Activated CD8-positive, alpha-beta memory T cell treated with anti-CD3 and anti-CD28 coated beads, Interleukin-2, amount 50 U/mL, for 24 hours (primary cell): ENCODE data around the gene PFN3.

Source experiments
- DNase-seq: peaks from one replicate; pipeline ENCODE4 v3.0.0-alpha.2; 2020; ENCODE audit errors: extremely low read depth

Gene PFN3

DNA sequence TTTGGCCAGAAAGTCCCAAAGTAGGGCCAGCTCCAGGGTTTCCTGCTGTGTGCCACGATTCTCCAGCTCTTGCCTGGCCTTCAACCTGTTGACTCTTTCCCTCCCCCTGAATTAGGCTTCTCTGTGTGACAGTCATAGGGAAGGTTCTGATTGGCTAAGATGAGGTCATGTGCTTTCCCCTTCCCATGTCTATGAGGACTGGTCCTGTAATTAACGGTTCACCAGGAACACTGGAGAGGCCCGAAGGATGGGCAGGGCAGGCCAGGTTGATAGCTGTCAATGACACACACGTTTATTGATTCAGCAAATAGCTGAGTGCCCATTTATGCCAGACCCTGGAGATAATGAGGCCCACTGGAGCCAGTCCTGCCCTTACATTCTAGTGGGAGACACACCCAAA lies 37.2 kb upstream of the PFN3 start:
- DNase-seq: no peak

DNA sequence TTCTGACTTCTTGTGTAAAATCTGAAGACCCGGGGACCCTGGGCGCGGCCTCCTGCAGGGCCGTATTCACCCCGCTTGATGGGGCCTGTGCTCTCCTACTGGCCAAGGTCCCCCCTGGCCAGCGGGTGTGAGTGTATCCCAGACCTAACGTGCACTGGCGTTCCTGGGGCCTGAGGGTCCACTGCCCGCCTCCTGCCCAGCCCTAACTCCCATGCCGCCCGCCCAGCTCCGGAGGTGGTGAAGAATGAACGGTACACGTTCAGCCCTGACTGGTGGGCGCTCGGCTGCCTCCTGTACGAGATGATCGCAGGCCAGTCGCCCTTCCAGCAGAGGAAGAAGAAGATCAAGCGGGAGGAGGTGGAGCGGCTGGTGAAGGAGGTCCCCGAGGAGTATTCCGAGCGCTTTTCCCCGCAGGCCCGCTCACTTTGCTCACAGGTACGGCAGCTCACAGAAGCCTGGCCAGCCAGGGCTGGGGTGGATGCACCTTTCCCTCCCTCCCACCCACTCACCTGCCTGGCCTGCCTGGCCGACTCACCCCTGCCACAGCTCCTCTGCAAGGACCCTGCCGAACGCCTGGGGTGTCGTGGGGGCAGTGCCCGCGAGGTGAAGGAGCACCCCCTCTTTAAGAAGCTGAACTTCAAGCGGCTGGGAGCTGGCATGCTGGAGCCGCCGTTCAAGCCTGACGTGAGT lies 35.5 kb upstream of the PFN3 start:
- DNase-seq: no peak

DNA sequence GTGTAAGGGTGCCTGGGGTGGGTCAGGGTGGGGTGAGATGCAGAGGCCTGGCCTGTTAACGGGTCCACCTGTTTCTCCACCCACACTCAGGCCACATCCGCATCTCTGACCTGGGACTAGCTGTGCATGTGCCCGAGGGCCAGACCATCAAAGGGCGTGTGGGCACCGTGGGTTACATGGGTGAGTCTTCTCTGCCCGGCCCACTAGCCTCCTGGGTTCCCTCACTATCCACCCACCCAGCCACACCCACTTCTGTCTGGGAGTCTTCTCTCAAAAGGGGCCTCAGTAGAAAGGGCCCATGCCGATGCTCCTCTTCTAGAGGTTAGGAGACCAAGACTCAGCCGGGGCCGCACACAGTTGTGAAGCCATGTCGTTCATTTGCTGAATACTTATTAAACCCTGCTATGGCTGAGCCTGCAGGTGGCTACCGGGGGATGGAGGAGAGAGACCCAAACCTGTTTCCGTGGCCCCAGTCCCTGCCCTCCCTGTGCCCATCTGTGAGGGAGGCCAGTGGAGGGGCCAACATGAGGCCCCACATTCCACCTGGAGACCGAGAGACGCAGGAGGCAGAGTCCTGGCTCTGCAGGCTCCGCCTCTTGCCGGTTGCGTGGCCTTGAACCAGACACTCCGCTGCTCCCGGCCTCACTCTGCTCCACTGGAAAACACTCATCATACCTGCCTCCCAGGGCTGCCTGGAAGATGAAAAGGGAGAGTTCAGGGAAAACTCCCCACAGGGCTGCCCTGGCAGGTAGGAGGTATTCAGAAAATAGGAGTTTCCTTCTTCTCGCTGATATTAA lies 34.7 kb upstream of the PFN3 start:
- no peak for DNase-seq

DNA sequence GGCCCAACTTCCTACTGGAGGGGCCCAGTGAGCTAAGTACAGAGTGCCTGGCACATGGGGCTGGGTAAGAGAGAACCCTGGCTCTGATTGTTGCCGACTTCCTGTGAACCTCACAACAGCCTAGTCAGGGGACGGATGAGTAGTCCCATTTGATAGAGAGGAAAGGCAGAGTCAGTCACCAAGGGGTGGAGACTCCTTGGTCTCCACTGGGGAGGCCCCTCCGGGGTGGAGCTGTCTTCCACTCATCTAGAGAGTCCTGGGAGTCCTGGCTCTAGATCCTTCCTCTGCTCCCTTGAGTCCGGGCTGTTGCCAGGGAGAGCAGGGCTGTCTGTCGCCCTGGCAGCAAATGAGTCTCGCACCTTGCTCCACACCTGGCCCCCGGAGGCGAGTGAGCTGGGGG lies 34.0 kb upstream of the PFN3 start:
- no peak for DNase-seq

DNA sequence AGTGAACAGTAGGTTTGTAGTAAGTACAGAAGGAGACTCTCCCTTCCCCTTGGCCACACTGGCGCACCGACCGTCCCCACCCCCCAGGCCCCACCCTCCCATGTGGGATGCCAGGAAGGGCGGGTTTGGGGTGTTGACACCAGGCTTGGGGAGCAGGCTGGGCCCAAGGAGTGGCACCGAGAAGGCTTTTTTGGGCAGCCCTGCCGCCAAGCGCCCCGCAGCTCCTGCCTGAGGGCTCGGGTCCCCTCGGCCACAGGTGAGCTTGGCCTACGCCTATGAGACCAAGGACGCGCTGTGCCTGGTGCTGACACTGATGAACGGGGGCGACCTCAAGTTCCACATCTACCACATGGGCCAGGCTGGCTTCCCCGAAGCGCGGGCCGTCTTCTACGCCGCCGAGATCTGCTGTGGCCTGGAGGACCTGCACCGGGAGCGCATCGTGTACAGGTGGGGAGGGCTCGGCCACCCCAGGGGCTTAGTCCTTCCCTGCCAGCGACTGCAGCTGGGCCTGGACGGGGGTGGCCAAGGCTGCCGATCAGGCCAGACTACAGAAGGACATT lies 33.3 kb upstream of the PFN3 start:
- DNase-seq: no peak

DNA sequence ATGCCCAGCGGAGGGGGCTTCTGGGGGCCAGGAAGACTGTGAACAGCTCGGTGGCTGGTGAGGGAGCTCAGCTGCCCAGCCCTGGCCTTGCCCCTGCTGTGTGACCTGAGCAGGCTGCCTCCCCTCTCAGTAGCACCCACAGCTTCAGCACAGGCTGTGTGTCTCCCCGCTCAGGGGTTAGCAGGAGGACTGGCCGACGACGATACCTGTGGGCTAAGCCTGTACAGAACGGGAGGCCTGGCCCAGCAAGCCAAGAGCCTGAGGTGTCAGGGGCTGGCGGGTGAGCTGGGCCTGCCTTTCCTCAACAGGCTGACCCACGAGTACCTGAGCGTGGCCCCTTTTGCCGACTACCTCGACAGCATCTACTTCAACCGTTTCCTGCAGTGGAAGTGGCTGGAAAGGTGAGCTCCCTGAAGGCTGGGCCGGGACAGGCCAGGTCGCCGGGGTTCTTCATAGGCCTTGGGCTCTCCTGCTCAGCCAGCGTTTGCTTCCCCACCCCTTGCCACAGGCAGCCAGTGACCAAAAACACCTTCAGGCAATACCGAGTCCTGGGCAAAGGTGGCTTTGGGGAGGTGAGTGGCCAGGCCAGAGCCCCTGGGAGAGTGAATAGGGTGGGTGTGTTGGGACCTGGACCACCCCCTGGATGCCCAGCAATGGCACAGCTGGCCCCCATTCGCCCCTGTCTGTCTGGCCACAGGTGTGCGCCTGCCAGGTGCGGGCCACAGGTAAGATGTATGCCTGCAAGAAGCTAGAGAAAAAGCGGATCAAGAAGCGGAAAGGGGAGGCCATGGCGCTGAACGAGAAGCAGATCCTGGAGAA lies 32.6 kb upstream of the PFN3 start:
- no peak for DNase-seq

DNA sequence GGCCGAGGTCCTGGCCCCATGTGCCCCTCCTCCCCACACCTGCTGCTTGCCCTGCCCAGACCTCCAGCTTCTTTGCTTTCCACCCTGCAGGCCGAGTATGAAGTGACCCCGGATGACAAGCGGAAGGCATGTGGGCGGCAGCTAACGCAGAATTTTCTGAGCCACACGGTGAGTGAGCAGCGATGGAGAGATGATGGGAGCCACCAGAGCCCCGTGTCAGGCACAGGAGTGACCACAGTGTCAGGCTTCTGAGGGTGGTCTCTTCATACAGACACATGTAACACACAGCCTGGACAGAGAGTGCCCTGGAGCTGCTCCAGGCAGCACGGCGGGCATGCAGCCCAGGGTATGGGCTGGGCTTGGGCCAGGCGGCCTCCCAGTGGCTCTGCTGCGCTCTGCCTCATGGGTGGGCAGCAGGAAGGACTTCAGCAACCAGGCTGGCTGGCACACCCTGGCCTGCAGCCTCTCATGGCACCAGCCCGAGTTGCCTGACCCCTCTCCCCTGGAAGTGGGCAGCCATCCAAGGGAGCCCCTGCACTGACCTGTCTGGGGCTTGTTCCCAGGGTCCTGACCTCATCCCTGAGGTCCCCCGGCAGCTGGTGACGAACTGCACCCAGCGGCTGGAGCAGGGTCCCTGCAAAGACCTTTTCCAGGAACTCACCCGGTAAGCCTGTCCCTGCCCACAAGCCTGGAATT lies 31.8 kb upstream of the PFN3 start:
- no peak for DNase-seq

DNA sequence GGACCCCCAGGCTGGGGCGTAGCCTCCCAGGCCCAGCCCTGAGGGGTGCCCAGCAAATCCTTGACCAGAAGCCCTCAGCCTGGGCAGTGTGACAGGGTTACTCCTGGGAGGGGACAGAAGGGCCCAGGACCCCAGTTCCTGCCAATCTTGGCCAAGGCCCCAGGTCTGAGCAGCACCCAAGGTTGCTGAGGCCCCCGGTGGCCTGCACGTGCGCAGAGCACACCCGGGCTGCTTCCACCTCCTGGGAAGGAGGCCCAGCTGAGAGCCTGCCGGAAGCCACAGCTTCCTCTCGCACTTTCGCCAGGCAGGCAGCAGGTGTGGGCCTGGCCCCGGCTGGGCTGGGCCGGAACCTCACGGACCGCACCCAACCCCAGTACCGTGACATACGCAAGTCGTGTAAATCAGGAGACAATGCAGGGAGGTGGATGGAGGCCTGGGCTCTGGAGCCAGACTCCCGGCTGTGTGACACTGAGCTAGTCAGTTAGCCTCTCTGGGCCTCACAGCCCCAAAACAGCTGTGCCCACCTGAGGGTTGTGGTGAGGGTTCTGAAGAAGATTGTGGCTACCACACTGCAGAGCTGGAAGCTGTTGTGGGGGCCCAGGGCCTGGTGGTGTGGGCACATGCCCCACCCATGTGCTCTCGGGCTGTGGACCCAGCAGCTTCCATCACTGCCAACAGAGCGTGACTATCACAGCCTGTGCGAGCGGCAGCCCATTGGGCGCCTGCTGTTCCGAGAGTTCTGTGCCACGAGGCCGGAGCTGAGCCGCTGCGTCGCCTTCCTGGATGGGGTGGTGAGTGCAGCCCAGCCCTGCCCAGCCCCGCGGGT lies 31.1 kb upstream of the PFN3 start:
- DNase-seq: no peak

DNA sequence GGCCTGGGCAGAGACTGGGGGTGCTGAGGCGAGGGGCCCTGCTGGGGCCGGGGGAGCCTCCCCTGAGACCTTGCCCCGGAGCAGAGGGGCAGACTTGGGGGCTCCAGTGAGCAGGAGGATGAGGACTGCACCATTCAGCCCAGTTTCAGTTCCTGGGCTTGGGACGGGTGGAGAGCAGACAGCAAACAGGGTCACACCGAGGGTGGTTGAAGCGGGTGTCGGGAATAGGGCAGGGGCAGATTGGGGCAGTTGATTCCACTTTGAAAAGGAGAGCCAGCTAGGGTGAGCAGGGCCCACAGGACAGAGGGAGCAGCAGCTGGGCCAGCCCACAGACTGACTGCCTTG lies 30.5 kb upstream of the PFN3 start:
- DNase-seq: no peak

DNA sequence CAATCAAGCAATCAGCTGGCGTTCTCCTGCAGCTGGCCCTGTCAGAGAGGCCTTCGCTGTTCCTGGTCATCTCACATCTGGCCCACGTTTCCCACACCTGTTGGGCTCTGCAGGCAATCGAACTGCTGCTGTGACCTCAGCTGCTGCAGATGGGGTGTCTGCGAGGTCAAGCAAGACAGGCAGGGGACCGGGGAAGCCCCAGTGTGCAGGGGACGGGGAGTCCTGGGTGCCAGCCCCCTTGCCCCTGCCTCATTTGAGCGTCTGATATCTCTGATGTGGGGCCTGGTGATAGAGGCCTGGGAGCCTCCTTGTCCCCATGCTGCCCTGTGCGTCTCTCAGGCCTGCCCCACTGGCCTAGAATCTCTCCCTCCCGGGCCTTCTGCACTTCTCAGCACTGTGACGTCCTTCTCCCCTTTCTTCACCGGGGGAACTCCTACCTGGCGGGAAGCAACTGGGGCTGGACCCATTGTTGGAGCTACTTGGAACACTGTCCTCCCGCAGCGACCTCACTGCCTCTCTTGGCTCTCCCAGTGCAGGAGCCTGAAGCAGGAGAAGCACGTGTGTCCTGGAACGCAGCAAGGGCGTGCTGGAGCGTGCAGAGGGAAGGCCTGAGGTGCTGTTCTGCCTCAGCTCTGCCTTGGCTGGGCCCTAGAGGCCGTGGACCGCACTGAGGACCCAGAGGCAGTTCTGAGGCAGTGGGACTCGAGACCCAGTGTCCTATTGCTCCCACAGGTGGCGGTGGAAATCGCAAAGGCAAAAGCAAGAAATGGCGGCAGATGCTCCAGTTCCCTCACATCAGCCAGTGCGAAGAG lies 29.9 kb upstream of the PFN3 start:
- DNase-seq: no peak

DNA sequence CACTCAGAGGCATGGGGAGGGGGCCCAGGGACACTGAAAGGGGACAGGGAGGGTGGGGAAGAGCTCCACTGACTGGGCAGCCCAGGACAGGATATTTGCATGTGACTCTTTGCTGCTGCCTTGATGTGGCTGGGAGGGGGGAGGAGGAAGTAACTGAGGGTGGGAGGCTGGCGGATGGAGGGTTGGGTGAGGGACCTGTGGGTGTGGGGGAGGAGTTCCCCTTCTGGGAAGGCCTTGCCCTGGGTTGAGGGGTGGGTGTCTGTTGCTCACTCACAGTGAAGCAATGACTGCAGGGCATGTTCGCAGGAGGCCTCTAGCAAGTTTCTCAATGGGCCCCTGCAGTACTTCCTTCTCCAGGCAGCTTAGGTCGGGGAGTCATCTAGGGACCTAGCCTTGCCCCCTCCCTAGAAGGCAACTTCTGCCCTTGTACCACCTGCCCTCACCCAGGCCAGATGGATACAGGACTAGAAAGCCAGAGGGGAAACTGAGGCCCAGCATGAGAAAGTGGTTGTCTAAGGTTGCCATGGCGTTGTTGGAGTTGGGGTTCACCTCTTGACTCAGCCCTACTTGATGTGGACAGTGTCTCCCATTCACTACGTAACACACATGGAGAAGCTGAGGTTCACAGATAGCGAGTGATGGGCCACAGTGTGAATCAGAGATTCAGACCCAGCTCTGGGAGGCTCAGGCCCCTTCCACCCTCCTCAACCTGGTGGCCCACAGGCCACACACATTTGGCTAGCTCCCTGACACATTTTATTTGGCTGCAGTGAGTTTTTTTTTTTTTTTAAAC lies 29.0 kb upstream of the PFN3 start:
- peak; percentile 79 for DNase-seq

DNA sequence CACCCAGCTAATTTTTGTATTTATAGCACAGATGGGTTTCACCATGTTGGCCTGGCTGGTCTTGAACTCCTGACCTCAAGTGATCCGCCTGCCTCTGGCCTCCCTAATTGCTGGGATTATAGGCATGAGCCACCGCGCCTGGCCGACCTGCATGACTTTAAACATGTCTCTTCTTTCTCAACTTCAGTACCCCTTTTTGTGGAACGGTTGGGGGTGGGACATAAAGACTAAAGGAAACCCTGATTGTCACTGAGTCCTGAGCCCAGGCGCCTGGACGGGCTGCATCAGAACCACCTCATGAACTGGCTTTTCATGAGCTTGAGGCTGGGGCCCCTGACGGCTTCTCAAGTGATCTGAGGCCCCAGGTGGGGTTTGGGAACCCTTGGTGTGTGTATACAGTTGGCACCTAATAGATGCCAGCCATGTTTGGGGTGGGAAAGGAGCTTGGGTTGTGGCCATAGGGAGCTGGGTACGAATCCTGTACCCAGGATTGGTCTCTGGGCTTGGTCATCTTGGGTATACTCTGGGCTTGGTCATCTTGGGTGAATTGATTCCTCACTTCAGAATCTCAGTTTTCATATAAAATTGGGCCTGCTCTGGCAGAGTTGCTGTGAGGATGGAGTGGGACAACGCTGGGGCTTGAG lies 28.2 kb upstream of the PFN3 start:
- no peak for DNase-seq

DNA sequence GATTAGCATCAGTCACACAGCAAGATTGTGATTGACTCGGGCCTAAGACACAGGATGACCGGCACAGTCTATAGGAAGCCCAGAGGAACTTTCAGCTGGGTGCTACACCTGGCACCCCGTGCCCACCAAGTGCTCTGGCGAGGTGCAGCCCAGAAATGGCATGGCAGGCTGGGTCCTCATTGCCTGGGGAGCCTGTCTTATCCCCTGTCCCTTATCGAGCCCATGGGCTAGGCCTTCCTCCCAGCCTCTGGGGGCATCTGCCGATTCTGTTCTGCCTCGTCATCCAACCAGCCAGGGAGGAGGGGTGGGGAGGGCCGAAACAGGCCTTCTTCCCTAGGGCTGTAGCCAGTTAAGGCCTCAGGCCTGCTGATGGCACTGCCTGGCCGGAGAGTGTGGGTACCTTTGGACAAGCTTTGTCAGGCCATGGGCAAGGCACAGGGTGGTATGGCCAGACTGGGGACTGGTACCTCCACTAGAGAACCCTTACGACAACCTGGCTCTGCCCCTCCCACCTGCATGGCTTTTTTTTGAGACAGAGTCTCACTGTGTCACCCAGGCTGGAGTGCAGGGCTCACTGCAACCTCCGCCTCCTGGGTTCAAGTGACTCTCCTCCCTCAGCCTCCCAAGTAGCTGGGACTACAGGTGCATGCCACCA lies 27.6 kb upstream of the PFN3 start:
- DNase-seq: no peak

DNA sequence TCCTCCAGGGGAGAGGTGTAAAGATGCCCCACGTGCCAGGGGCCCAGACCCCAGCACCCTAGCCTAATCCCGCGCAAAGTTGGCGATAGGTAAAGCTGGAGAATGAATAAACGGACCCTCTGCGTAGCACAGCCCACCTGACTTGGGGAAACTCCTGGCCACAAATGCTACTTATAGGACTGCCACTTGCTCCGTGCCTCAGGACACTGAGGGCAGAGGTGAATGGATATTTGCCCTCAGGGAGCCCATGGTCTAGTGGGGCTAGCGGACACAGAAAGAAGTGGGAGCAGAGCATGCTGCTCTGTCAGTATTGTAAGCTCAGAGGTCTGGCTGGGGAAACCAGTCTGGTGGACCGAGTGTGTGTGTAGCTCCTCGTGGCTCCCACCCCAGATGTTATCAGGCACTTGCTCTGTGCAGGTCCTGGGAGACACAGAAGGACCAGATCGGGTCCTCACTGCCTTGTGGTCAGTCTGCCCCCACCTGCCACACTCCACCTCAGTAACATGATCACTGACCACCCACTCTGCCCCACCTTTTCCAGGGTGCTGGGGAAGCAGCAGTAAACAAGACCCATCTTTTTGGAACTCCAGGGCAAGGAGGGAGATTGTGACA lies 26.9 kb upstream of the PFN3 start:
- no peak for DNase-seq

DNA sequence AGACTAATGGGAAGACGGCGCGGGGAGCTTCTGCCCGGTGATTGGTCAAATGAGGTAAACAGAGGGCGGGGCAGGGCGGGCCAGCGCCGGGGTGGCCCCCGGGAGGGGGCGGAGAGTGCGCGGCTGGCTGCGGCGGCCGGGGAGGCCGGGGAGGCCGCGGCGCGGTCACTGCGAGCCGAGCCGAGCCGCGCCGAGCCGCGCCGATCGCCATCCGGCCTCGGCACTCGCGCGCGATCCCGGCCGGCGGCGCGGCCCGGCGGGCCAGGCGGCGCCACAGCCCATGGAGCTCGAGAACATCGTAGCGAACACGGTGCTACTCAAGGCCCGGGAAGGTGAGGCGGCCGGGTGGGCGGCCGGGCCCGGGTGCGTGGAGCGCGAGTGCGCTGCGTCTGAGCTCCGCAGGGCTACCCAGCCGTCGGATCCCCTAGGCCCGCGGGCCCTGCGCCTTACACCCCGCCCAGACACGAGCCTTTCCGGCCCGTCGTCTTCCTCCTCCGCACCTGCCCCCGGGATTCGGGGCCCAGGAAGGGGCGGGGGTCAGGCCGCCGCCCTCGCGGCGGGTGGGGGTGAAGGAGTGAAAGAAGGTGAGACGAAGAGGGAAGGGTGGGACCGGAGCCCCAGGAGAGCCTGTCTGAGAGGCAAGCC lies 26.2 kb upstream of the PFN3 start, which contains the start of gene GRK6:
GRK6 (plus strand) TSS at position 111 of the 645 bp plus-strand sequence; CDS start at position 281, 170 bp downstream.
- no peak for DNase-seq

DNA sequence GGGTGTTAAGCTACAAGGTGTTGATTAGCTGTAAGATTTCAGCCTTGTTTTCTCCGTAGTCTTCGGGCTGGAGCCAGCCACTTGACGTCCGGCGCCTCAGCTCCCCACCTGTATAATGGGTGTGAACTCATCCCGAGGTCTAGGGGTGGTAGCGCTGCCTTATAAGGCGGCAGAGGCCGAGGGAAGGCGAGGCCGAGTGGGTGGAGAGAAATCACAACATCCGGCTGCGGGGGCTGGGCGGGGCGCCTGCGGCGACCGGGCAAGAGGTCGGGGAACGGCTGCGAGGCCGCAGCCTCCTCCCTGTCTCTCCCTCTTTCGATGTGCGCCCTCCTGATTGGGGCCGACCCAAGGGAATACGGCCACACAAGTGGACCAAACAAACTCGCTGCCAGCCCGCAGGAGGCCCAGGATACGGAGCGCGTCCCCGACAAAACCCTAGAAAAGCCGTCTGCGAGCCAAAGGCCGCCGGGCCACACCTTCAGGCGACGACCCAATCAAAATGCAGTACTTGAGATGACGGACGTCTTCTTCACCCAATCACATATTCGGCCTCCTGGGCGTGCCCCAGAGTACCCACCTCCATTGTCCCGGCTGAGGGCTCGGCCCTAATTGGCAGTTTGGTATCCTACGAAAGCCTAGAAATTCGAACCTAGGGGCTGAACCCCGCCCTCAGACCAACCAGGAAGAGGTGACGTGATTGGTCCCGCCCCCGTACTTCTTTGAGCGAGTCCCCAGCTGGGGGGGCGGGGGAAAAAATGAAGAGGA lies 25.5 kb upstream of the PFN3 start:
- DNase-seq: peak; percentile 99
